ENCODE results near the gene LURAP1L.

LURAP1L gene

GRCh38 chr9:12796601-12797000 is 21.8 kb downstream of the LURAP1L start:
- no peak for TF ChIP-seq CTCF (conservative IDR thresholded peaks at IDR 0.05; ENCODE audit: low read depth, low read length)
- no peak overlapping the region for H3K4me3 ChIP-seq (ENCODE audit: low read length)
- no peak for DNase-seq (ENCODE audit: low read depth)

GRCh38 chr9:12797037-12797436 is 22.2 kb downstream of the LURAP1L start:
- H3K4me3 ChIP-seq (ENCODE audit: low read length) = no peak overlapping the region
- no peak for DNase-seq (ENCODE audit: low read depth)
- TF ChIP-seq CTCF (conservative IDR thresholded peaks at IDR 0.05; ENCODE audit: low read depth, low read length) = no peak

GRCh38 chr9:12798066-12798770 is 23.4 kb downstream of the LURAP1L start:
- TF ChIP-seq CTCF (conservative IDR thresholded peaks at IDR 0.05; ENCODE audit: low read depth, low read length) = no peak
- no peak for DNase-seq (ENCODE audit: low read depth)
- H3K4me3 ChIP-seq (ENCODE audit: low read length) = no peak overlapping the region

GRCh38 chr9:12801187-12801586 is 26.4 kb downstream of the LURAP1L start:
- no peak for DNase-seq (ENCODE audit: low read depth)
- TF ChIP-seq CTCF (conservative IDR thresholded peaks at IDR 0.05; ENCODE audit: low read depth, low read length) = no peak
- no peak overlapping the region for H3K4me3 ChIP-seq (ENCODE audit: low read length)

GRCh38 chr9:12801663-12802062 is 26.8 kb downstream of the LURAP1L start:
- no peak for DNase-seq (ENCODE audit: low read depth)
- H3K4me3 ChIP-seq (ENCODE audit: low read length) = no peak overlapping the region

GRCh38 chr9:12802093-12802492 is 27.3 kb downstream of the LURAP1L start:
- no peak for TF ChIP-seq CTCF (conservative IDR thresholded peaks at IDR 0.05; ENCODE audit: low read depth, low read length)
- H3K4me3 ChIP-seq (ENCODE audit: low read length) = no peak overlapping the region
- no peak for DNase-seq (ENCODE audit: low read depth)

More at GRCh38 chr9:12801663-12802062, 26.8 kb downstream of the LURAP1L start:
- TF ChIP-seq CTCF (conservative IDR thresholded peaks at IDR 0.05; ENCODE audit: low read depth, low read length) = no peak

- no peak for DNase-seq (ENCODE audit: low read depth)
- TF ChIP-seq CTCF (conservative IDR thresholded peaks at IDR 0.05; ENCODE audit: low read depth, low read length) = no peak
- no peak overlapping the region for H3K4me3 ChIP-seq (ENCODE audit: low read length)
Observed at GRCh38 chr9:12808569-12808968, 33.7 kb downstream of the LURAP1L start.

Measured in retinal pigment epithelial cell (primary cell).